Adrenal gland (tissue), 12 donors: ENCODE results near the gene PLCB1. TPM values are rescaled to one million over a fixed set of nuclear protein-coding genes. Genes with fewer than 3 reads are reported as not detected.

ENCODE experiments used
- DNase-seq, 7 donors: peaks; one replicate each; pipeline ENCODE4 v3.0.0-alpha.2; 2019 to 2020
- H3K27ac ChIP-seq, 5 donors: fragments of 200-600 bp; sonication (generic) in 4 of 5; 1 replicate in 3 of 5; 2 replicates in 2 of 5; pipeline versions ENCODE4 v1.5.1 to v1.8.0; 2016 to 2020; ENCODE audit warnings: mild to moderate bottlenecking in 1 of 5
- H3K27me3 ChIP-seq: fragments of 200-600 bp; 2 replicates; pipeline ENCODE4 v1.8.0; 2021
- H3K36me3 ChIP-seq, 2 donors: fragments of 200-600 bp; replicated peaks in 1 of 2; 1 replicate in 1 of 2; 2 replicates in 1 of 2; pipeline versions ENCODE4 v1.5.1 to v1.8.0; 2018 to 2022
- H3K4me1 ChIP-seq, 2 donors: fragments of 200-600 bp; replicated peaks in 1 of 2; 1 replicate in 1 of 2; 2 replicates in 1 of 2; pipeline versions ENCODE4 v1.5.1 to v1.8.0; 2018 to 2021
- H3K4me3 ChIP-seq, 4 donors: fragments of 200-600 bp; sonication (generic) in 3 of 4; one replicate each; pipeline ENCODE4 v1.5.1; 2016 to 2018
- H3K9me3 ChIP-seq, 3 donors: fragments of 200-600 bp; sonication (generic) in 1 of 3; replicated peaks in 1 of 3; 1 replicate in 2 of 3; 2 replicates in 1 of 3; pipeline versions ENCODE4 v1.5.1 to v1.8.0; 2016 to 2021
- POLR2A ChIP-seq, 2 donors: fragments of 450-650 bp; IDR thresholded peaks; one replicate each; pipeline ENCODE4 v1.6.1; 2017; ENCODE audit warnings: antibody characterized with exemption in 2 of 2, mild to moderate bottlenecking in 2 of 2, moderate library complexity in 1 of 2
- WGBS, 4 donors: extraction: QIAGEN DNeasy Blood & Tissue Kit in 2 of 4; methylation state at CpG; one replicate each; pipeline versions ENCODE4 v1.1.5 to v1.1.7; 2013 to 2017; 5-methylcytosine and 5-hydroxymethylcytosine counted together
- intact Hi-C, 2 donors: fragments of 100-400 bp; cut with DNase I; formaldehyde crosslinking; loops; one replicate each; pipeline versions ENCODE4 v1.14.1 to v1.15.0; 2022 to 2023
- polyA plus RNA-seq, 3 donors: library from polyadenylated mRNA; stranded (reverse); fragments of 200-250 nt in 2 of 3; fragments of 350-450 nt in 1 of 3; fragmentation: Illumina TruSeq in 1 of 3; extraction: RNeasy Lipid Tissue Mini Kit (QIAGEN cat#74804) in 1 of 3; gene quantifications; one replicate each; pipeline ENCODE4 v1.2.3, GENCODE V29; 2013 to 2014
- total RNA-seq, 9 donors: library from RNA; depleted of rRNA in 4 of 9; stranded (reverse); fragments of >200 nt in 4 of 9; fragments of 120-200 nt in 1 of 9; fragmentation: NEBNext Ultra II Directional in 1 of 9; extraction: Animal tissue kit (Norgen Biotek cat#: 25700) in 1 of 9; gene quantifications; one replicate each; pipeline versions ENCODE4 v1.1.0 to v1.2.4, GENCODE V29; 2013 to 2023
- TF ChIP-seq, protein P1 (sequence below), 6 experiments: fragments of 450-650 bp in 4 of 6; fragments of 200-600 bp in 2 of 6; sonication (generic) in 1 of 6; IDR thresholded peaks; 1 replicate in 5 of 6; 2 replicates in 1 of 6; pipeline versions ENCODE4 v1.5.1 to v1.8.0; 2016 to 2021; ENCODE audit warnings: antibody characterized with exemption in 6 of 6, mild to moderate bottlenecking in 2 of 6, moderate library complexity in 1 of 6
- donor health status: healthy with polysubstance abuse.
- donor health status: Bipolar disorder and iron deficiency.
- donor health status: DM: yes; HTN: yes; CAD: no.
- donor health status: DM: no; HTN: no; CAD: no.
- donor health status: DM: no; HTN: no; CAD: no.
- donor health status: DM: yes; HTN: yes; CAD: no.

Gene PLCB1
- total and polyA plus RNA-seq, 12 donors = 7.7 to 56.6 (median 27.9) TPM

DNA sequence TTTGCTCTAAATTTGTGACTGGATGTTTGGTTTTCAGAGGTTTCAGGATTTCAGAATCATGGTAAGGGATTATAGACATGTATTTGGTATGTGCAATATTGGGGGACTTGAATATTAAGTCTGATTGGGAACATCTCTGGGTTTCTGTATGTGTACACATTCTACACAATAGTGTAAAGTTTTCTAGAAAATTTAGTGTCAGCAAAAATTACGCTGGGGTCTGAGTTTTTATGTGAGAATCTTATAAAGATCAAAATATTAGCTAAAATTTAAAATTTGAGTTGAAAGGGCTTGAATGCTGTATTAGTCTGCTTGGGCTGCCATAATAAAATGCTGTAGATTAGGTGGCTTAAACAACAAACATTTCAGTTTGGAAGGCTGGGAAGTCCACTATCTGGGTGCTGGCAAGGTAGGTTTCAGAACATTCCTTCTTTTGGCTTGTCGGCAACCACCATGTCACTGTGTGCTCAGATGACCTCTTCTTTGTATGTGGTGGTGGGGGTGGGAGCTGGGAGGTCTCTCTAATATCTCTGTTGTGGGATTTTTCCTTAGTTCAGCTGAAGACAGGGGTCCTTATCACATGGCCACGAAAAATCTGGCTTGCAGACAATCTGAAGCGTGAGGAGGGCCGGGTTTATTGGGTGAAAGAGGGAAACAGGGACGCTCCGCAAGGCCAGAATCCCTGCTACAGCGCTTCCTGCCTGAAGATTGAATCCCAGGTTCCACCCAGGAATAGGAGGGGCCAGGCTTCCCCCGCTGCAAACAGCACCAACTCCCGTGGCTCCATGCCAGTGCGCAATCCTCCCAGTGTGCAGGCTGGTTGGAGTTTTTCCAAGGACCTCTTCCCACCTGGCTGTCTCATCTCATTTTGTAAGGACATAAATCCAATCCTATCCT is 299.7 kb downstream of the PLCB1 start:
- intact Hi-C loops = no loop called here
- H3K4me1 ChIP-seq = peaks cover 5 to 14% of the 10 kb centered on the region in 2 donors
- H3K36me3 ChIP-seq = no peaks in the 10 kb centered on the region
- DNase-seq = peak; percentile 54 to 87 (median 72)
- peak overlapping the region in 2 of 5 donors; percentile 42 to 76 for H3K27ac ChIP-seq
- no peaks in the 10 kb centered on the region for H3K9me3 ChIP-seq
- TF ChIP-seq, protein P1, sequence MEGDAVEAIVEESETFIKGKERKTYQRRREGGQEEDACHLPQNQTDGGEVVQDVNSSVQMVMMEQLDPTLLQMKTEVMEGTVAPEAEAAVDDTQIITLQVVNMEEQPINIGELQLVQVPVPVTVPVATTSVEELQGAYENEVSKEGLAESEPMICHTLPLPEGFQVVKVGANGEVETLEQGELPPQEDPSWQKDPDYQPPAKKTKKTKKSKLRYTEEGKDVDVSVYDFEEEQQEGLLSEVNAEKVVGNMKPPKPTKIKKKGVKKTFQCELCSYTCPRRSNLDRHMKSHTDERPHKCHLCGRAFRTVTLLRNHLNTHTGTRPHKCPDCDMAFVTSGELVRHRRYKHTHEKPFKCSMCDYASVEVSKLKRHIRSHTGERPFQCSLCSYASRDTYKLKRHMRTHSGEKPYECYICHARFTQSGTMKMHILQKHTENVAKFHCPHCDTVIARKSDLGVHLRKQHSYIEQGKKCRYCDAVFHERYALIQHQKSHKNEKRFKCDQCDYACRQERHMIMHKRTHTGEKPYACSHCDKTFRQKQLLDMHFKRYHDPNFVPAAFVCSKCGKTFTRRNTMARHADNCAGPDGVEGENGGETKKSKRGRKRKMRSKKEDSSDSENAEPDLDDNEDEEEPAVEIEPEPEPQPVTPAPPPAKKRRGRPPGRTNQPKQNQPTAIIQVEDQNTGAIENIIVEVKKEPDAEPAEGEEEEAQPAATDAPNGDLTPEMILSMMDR (IDR thresholded peaks at IDR 0.05) = no peak
- no peak for TF ChIP-seq POLR2A (IDR thresholded peaks at IDR 0.05)
- H3K27me3 ChIP-seq = no peaks in the 10 kb centered on the region
- WGBS, 4 donors = 50 to 58% (median 56%) methylated on average over 8 to 11 of the region's 11 CpGs
- no peak overlapping the region for H3K4me3 ChIP-seq

GRCh38 chr20:8432435-8433148 is 300.5 kb downstream of the PLCB1 start:
- TF ChIP-seq, protein P1 (IDR thresholded peaks at IDR 0.05) = no peak
- TF ChIP-seq POLR2A (IDR thresholded peaks at IDR 0.05) = no peak
- 33 to 49% (median 46%) methylated on average over 7 of the region's 7 CpGs for WGBS, 4 donors
- no peak overlapping the region for H3K4me3 ChIP-seq
- H3K9me3 ChIP-seq = no peaks in the 10 kb centered on the region
- peaks cover 0 to 14% of the 10 kb centered on the region in 2 donors for H3K4me1 ChIP-seq
- H3K27ac ChIP-seq = peak overlapping the region in 2 of 5 donors; percentile 42 to 76
- no peaks in the 10 kb centered on the region for H3K27me3 ChIP-seq
- intact Hi-C loops = no loop called here
- H3K36me3 ChIP-seq = no peaks in the 10 kb centered on the region
- DNase-seq = no peak

GRCh38 chr20:8433291-8433690 is 301.2 kb downstream of the PLCB1 start:
- TF ChIP-seq, protein P1 (IDR thresholded peaks at IDR 0.05) = no peak
- no peak for TF ChIP-seq POLR2A (IDR thresholded peaks at IDR 0.05)
- 64 to 76% (median 70%) methylated on average over 3 of the region's 3 CpGs for WGBS, 4 donors
- peaks cover 0 to 14% of the 10 kb centered on the region in 2 donors for H3K4me1 ChIP-seq
- no peaks in the 10 kb centered on the region for H3K9me3 ChIP-seq
- intact Hi-C loops = no loop called here
- no peak overlapping the region for H3K4me3 ChIP-seq
- no peaks in the 10 kb centered on the region for H3K27me3 ChIP-seq
- H3K36me3 ChIP-seq = no peaks in the 10 kb centered on the region
- no peak overlapping the region for H3K27ac ChIP-seq
- DNase-seq = no peak

DNA sequence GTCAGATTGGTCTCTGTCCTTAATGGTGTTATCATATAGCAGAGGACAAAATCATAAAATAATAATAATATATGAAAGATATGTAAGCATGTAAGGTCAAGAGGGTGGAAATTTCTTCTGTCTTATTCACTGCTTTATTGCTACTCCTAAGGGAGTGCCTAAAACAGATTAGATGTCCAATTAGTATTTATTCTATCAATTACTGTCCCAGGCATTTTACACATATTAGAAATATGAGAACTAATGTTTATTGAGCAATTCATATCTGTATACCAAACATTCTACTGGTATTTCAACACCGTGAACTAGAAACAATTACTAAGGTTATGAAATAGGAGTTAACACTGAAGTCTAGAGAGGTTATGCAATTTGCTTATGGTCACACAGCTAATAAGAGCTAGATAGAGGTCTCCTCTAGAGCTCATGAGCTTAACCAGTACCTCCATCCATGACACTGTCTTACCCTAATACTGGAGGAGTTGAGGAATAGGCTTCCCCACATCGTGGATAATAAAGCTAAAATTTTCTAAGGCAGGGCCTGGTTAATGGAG is 302.3 kb downstream of the PLCB1 start:
- no peaks in the 10 kb centered on the region for H3K9me3 ChIP-seq
- no peak overlapping the region for H3K4me3 ChIP-seq
- H3K27me3 ChIP-seq = no peaks in the 10 kb centered on the region
- intact Hi-C loops = no loop called here
- DNase-seq = no peak
- H3K27ac ChIP-seq = no peak overlapping the region
- peaks cover 0 to 14% of the 10 kb centered on the region in 2 donors for H3K4me1 ChIP-seq
- no peak for TF ChIP-seq POLR2A (IDR thresholded peaks at IDR 0.05)
- TF ChIP-seq, protein P1 (IDR thresholded peaks at IDR 0.05) = no peak
- no peaks in the 10 kb centered on the region for H3K36me3 ChIP-seq
- WGBS, 4 donors = 77 to 86% (median 82%) methylated on average over 2 of the region's 2 CpGs
